Measurements from ENCODE around the gene NHEJ1.

NHEJ1 gene

GRCh38 chr2:219090436-219091299 lies 69.9 kb downstream of the NHEJ1 start:
- no peak for DNase-seq

- no peak for DNase-seq
Measured at GRCh38 chr2:219089330-219089729, 71.3 kb downstream of the NHEJ1 start.

- DNase-seq = no peak
Measured at GRCh38 chr2:219087848-219088247, 72.8 kb downstream of the NHEJ1 start.

GRCh38 chr2:219087361-219087760 lies 73.3 kb downstream of the NHEJ1 start:
- DNase-seq = no peak

GRCh38 chr2:219086196-219086595 lies 74.4 kb downstream of the NHEJ1 start:
- DNase-seq = no peak

GRCh38 chr2:219084791-219085190 lies 75.8 kb downstream of the NHEJ1 start:
- DNase-seq = no peak

GRCh38 chr2:219082332-219082958 lies 78.2 kb downstream of the NHEJ1 start:
- peak in 1 of 56 donors; percentile 4 for DNase-seq

GRCh38 chr2:219081701-219082331 lies 78.8 kb downstream of the NHEJ1 start:
- DNase-seq = no peak

- DNase-seq = no peak
Measured at GRCh38 chr2:219081096-219081495, 79.5 kb downstream of the NHEJ1 start.

- no peak for DNase-seq
Measured at GRCh38 chr2:219079417-219079816, 81.2 kb downstream of the NHEJ1 start.

- DNase-seq = no peak
Measured at GRCh38 chr2:219078951-219079350, 81.7 kb downstream of the NHEJ1 start.

GRCh38 chr2:219078126-219078525 lies 82.5 kb downstream of the NHEJ1 start:
- DNase-seq = no peak

- no peak for DNase-seq
Measured at GRCh38 chr2:219076253-219076652, 84.4 kb downstream of the NHEJ1 start.

GRCh38 chr2:219073413-219074129 lies 87.0 kb downstream of the NHEJ1 start:
- peak in 1 of 56 donors; percentile 17 for DNase-seq

GRCh38 chr2:219072741-219073250 lies 87.8 kb downstream of the NHEJ1 start:
- DNase-seq = no peak

GRCh38 chr2:219071131-219071816 lies 89.3 kb downstream of the NHEJ1 start:
- DNase-seq = no peak

- no peak for DNase-seq
Measured at GRCh38 chr2:219065484-219065883, 95.1 kb downstream of the NHEJ1 start.

GRCh38 chr2:219062081-219062480 lies 98.5 kb downstream of the NHEJ1 start:
- no peak for DNase-seq

- no peak for DNase-seq
Measured at GRCh38 chr2:219060821-219061791, 99.5 kb downstream of the NHEJ1 start, which contains the start of gene IHH. Gene IHH, minus strand, starts transcription at chr2:219060921. Its CDS starts 454 bp downstream, at chr2:219060467.
